ENCODE data around the gene CAB39.

CAB39 gene

DNA sequence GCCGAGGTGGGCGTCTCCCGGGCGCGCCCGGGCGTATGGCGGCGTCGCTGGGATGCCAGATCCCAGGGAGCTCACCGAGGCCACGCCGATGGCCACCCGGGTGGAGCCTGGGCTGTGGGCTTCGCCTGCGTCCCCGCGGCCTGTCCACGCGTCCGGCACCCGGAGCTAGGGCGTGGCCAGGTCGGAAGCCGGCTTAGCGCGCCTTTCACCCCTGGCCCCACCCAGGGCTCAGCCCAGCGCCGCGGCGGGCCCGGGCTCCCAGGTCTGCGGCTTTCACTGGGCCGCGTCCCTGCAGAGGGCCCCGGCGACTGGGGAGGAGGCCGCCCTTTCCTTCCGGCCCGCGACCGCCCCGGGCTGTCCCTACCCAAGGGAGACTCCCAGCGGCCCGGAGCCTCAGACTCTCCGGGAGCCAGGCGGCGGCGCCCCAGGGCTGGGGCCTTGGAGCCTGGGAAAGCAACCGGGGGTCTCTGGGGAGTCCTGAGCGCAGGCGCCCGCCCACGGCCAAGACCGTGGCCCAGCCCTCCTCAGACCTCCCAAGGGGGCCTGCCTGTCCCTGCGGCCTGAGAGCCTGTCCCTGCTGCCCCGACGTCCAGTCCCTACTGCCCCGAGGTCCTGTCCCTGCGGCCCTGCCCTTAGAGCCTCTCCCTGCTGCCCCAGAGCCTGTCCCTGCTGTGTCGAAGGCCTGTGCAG is 115.8 kb downstream of the CAB39 start:
- DNase-seq (ENCODE audit: low read depth in 1 of 2, low spot score in 1 of 2), result no peak
- in situ Hi-C loops (cut with HindIII; ENCODE audit: low pct_unique_long_range_greater_than_20kb, low sequenced_read_pairs), result no loop called here
- no peak for TF ChIP-seq JUND (IDR thresholded peaks at IDR 0.05; ENCODE audit: low read depth)

DNA sequence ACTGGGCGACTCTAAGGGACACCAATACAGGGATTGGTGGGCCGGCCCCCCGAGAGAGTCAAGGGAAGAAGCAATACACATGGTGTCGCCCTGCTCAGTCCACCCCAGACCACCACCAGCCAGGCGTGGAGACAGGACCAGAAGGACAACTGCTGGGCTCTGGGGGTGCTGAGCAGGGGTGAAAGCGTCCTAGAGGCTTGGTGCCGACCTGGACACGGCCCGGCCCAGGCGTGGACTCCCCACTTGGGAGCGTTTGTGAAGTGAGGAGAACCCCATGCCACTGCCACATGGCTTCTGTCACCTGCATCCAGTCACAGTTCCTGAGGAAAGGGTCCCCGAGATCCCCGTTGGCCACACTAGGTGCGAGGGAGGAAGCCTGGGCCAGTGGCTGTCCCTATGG is 116.7 kb downstream of the CAB39 start:
- in situ Hi-C loops (cut with HindIII; ENCODE audit: low pct_unique_long_range_greater_than_20kb, low sequenced_read_pairs), result no loop called here
- DNase-seq (ENCODE audit: low read depth in 1 of 2, low spot score in 1 of 2), result no peak
- TF ChIP-seq JUND (IDR thresholded peaks at IDR 0.05; ENCODE audit: low read depth), result no peak

GRCh38 chr2:230829959-230830358 is 117.3 kb downstream of the CAB39 start:
- TF ChIP-seq JUND (IDR thresholded peaks at IDR 0.05; ENCODE audit: low read depth), result no peak
- no peak for DNase-seq (ENCODE audit: low read depth in 1 of 2, low spot score in 1 of 2)
- in situ Hi-C loops (cut with HindIII; ENCODE audit: low pct_unique_long_range_greater_than_20kb, low sequenced_read_pairs), result no loop called here

DNA sequence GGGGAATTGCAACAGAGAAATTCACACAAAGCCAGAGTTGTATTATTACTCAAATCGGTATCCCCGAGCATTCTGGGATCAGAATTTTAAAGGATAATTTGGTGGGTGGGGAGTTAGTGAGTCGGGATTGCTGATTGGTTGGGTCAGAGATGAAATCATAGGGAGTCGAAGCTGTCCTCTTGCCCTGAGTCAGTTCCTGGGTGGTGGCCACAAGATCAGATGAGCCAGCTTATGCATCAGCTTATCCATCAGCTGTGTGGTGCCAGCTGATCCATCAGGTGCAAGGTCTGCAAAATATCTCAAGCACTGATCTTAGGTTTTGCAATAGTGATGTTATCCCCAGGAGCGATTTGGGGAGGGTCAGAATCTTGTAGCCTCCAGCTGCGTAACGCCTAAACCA is 117.8 kb downstream of the CAB39 start:
- no peak for DNase-seq (ENCODE audit: low read depth in 1 of 2, low spot score in 1 of 2)
- TF ChIP-seq JUND (IDR thresholded peaks at IDR 0.05; ENCODE audit: low read depth), result no peak
- in situ Hi-C loops (cut with HindIII; ENCODE audit: low pct_unique_long_range_greater_than_20kb, low sequenced_read_pairs), result no loop called here

DNA sequence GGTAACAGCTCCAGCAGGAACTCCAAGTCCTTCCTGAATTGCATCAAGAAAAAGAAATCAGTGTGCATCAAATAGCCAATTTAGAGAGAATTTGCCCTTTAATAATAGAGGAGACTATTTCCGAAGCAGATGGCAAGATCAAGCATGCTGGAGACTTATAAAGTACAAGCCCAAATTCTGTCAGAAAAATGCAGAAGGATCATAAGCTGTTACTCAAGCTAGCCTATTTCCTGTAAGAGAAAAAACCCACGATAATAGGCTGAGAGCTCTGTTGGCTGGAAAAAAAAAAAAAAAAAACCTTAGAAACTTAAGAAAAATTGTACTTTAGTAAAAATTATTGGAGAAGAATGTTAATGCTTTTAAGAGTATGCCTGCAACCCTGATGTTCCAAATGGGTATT is 127.7 kb downstream of the CAB39 start:
- in situ Hi-C loops (cut with HindIII; ENCODE audit: low pct_unique_long_range_greater_than_20kb, low sequenced_read_pairs), result no loop called here
- DNase-seq (ENCODE audit: low read depth in 1 of 2, low spot score in 1 of 2), result no peak
- no peak for TF ChIP-seq JUND (IDR thresholded peaks at IDR 0.05; ENCODE audit: low read depth)

DNA sequence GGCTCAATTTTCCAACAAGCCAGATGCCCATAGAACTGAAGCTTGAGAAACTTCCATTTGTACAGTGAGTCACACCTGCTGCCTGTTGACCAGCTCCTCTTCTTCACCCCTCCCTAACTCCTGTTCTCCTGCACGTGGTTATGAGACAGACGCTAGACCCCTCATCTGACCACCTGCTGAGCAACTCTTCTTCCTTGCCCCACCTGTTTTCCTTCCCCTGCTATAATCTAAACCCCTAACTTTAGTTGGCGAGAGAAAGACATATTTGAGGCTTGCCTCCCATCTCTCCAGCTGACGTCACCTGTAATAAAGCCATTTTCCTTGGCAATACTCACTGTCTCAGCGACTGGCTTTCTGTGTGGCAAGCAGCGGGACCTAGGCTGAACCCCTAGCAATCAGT is 129.8 kb downstream of the CAB39 start:
- TF ChIP-seq JUND (IDR thresholded peaks at IDR 0.05; ENCODE audit: low read depth), result no peak
- in situ Hi-C loops (cut with HindIII; ENCODE audit: low pct_unique_long_range_greater_than_20kb, low sequenced_read_pairs), result no loop called here
- no peak for DNase-seq (ENCODE audit: low read depth in 1 of 2, low spot score in 1 of 2)

DNA sequence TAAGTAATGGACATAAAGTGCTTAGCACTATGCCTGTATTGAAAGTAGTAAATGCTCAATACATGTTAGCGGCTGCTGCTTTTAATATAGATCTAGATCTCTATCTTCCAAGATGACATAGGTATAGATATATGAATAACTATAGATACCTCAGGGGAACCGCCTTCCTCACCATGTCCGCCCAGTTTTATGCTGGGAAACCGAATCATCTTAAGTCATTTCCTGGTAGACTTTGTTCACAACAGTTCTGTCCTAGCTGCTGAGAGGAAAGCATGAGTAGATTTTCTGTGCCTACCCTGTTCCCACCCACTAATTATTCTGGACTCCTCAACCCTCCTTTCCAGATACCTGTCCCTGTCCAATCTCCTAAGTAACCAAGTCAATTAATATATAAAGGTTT is 130.5 kb downstream of the CAB39 start:
- DNase-seq (ENCODE audit: low read depth in 1 of 2, low spot score in 1 of 2), result no peak

GRCh38 chr2:230846360-230846759 is 133.7 kb downstream of the CAB39 start:
- no peak for DNase-seq (ENCODE audit: low read depth in 1 of 2, low spot score in 1 of 2)
- in situ Hi-C loops (cut with HindIII; ENCODE audit: low pct_unique_long_range_greater_than_20kb, low sequenced_read_pairs), result no loop called here
- TF ChIP-seq JUND (IDR thresholded peaks at IDR 0.05; ENCODE audit: low read depth), result no peak

More for the DNA sequence above, 130.5 kb downstream of the CAB39 start:
- TF ChIP-seq JUND (IDR thresholded peaks at IDR 0.05; ENCODE audit: low read depth), result no peak
- in situ Hi-C loops (cut with HindIII; ENCODE audit: low pct_unique_long_range_greater_than_20kb, low sequenced_read_pairs), result no loop called here

GRCh38 chr2:230847883-230848388 is 135.3 kb downstream of the CAB39 start:
- no peak for TF ChIP-seq JUND (IDR thresholded peaks at IDR 0.05; ENCODE audit: low read depth)
- peak; percentile 52 to 68 for DNase-seq (ENCODE audit: low read depth in 1 of 2, low spot score in 1 of 2)
- in situ Hi-C loops (cut with HindIII; ENCODE audit: low pct_unique_long_range_greater_than_20kb, low sequenced_read_pairs), result no loop called here

DNA sequence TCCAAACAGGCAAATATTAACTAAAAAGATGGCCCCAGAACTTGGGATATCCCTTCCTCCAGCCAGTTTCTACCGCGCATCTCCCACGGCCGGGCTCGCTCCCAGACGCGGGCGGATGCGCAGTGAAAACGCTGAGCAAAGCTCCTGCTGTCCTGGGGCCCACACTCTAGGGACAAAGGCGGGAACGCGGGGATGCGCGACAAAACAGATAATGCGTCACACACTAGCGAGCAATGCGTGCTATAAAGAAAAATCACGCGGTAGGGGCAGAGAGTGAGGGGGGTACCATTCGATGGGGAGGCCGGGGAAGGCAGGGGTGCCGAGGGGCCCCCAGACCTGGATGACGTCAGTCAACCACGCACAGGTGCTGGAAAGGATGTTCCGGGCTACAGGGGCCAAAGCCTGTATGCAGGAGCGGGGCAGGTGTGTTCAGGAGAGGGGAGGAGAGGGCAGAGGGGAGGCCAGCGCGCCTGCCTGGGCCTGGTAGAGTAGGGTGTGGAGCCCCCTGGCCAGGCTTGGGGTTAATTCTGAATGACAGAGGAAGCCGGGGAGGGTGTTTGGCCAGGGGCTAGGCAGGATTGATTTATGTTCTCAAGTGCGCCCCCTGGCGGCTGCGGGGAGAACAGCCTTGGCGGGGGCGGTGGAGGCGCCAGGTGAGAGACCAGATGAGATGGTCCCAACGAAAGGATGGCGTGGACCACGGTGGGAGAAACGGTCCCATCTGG is 137.2 kb downstream of the CAB39 start:
- in situ Hi-C loops (cut with HindIII; ENCODE audit: low pct_unique_long_range_greater_than_20kb, low sequenced_read_pairs), result no loop called here
- peak; percentile 30 to 57 for DNase-seq (ENCODE audit: low read depth in 1 of 2, low spot score in 1 of 2)
- TF ChIP-seq JUND (IDR thresholded peaks at IDR 0.05; ENCODE audit: low read depth), result no peak

GRCh38 chr2:230850358-230850658 is 137.7 kb downstream of the CAB39 start:
- in situ Hi-C loops (cut with HindIII; ENCODE audit: low pct_unique_long_range_greater_than_20kb, low sequenced_read_pairs), result no loop called here
- no peak for DNase-seq (ENCODE audit: low read depth in 1 of 2, low spot score in 1 of 2)
- no peak for TF ChIP-seq JUND (IDR thresholded peaks at IDR 0.05; ENCODE audit: low read depth)

GRCh38 chr2:230852113-230852512 is 139.5 kb downstream of the CAB39 start:
- in situ Hi-C loops (cut with HindIII; ENCODE audit: low pct_unique_long_range_greater_than_20kb, low sequenced_read_pairs), result no loop called here
- no peak for DNase-seq (ENCODE audit: low read depth in 1 of 2, low spot score in 1 of 2)
- no peak for TF ChIP-seq JUND (IDR thresholded peaks at IDR 0.05; ENCODE audit: low read depth)

- no peak for TF ChIP-seq JUND (IDR thresholded peaks at IDR 0.05; ENCODE audit: low read depth)
- no peak for DNase-seq (ENCODE audit: low read depth in 1 of 2, low spot score in 1 of 2)
- in situ Hi-C loops (cut with HindIII; ENCODE audit: low pct_unique_long_range_greater_than_20kb, low sequenced_read_pairs), result no loop called here
Observed at GRCh38 chr2:230861552-230862255, 149.1 kb downstream of the CAB39 start.

Measured in T47D (cell line).